ENCODE data around the gene EVA1B.

EVA1B gene

DNA sequence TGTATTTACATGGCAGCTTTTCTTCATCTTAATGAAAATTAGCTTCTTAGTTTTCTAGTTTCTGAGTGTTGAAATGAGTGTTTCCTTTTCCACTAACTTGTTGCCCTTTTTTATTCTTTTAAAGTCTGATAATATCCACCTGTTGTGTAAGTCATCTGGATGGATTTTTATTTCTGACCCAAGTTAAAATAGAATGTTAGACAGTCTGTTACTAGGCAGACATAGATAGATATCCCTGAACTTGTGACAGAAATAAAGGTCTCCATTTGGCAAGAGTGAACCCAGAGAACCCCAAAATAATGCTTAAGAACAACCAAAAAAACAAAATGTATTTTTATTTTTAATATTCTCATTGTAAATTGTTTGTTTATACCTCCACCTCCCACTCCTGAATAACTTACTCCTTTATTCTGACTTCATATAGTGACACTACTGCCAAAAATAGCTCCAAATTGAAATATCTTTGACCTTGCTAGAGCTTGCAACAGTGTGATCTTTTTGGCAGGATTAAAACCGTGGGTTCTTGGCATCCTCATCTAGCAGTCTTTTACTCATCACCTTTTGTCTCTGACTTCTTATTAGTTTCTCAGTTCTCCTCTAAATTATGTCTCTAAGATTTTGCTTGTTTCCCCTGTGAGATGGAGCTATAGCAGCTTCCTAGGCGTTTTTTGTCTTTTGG, 44.2 kb downstream of the EVA1B start:
- DNase-seq (ENCODE audit: low spot score): no peak

- DNase-seq (ENCODE audit: low spot score): no peak
These were observed 46.8 kb downstream of the EVA1B start for GRCh38 chr1:36276688-36277087.

GRCh38 chr1:36274201-36274600, 49.2 kb downstream of the EVA1B start:
- no peak for DNase-seq (ENCODE audit: low spot score)

GRCh38 chr1:36273024-36273423, 50.4 kb downstream of the EVA1B start:
- no peak for DNase-seq (ENCODE audit: low spot score)

Data from hematopoietic multipotent progenitor cell treated with erythropoietin and hydrocortisone succinate and interleukin-3 and kit ligand, for 15 days (in vitro differentiated cells).